ENCODE results near the gene PAX5. TPM values are rescaled to one million over a fixed set of nuclear protein-coding genes. Genes with fewer than 3 reads are reported as not detected.
"Not testable (repeated sequence)": the region's sequence is repeated elsewhere in the genome, so short reads cannot be mapped to it uniquely, and the experiment has no call there.

The PAX5 gene
- total and polyA plus RNA-seq, 2 of the 13 experiments (the other 11 are each of a cell fraction or from before 2014, with no cell fraction given): not detected

DNA sequence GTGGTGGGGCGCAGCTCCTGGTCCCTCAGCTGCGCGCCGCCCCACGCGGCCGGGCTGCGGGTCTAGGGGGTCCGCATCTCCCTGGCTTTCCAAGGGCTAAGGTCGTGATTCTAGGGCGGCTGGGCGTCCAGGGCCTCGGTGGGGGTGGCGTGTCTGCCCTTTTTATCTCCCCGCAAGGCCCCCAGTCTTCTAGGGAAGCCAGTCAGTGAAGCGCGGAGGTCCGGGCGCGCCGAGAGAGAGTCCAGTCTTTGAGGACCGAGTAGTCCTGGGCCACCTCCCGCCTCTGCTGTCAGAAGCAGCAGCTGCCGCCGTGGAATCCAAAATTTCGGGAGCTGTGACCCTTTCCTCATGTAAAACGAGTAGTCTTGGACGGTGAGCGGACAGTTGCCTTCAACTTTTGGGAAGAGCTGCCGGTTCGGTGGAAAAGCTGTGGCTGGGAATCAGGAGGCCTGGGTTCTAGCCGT, 46.1 kb upstream of the PAX5 start (continued):
- TF ChIP-seq, protein P1, sequence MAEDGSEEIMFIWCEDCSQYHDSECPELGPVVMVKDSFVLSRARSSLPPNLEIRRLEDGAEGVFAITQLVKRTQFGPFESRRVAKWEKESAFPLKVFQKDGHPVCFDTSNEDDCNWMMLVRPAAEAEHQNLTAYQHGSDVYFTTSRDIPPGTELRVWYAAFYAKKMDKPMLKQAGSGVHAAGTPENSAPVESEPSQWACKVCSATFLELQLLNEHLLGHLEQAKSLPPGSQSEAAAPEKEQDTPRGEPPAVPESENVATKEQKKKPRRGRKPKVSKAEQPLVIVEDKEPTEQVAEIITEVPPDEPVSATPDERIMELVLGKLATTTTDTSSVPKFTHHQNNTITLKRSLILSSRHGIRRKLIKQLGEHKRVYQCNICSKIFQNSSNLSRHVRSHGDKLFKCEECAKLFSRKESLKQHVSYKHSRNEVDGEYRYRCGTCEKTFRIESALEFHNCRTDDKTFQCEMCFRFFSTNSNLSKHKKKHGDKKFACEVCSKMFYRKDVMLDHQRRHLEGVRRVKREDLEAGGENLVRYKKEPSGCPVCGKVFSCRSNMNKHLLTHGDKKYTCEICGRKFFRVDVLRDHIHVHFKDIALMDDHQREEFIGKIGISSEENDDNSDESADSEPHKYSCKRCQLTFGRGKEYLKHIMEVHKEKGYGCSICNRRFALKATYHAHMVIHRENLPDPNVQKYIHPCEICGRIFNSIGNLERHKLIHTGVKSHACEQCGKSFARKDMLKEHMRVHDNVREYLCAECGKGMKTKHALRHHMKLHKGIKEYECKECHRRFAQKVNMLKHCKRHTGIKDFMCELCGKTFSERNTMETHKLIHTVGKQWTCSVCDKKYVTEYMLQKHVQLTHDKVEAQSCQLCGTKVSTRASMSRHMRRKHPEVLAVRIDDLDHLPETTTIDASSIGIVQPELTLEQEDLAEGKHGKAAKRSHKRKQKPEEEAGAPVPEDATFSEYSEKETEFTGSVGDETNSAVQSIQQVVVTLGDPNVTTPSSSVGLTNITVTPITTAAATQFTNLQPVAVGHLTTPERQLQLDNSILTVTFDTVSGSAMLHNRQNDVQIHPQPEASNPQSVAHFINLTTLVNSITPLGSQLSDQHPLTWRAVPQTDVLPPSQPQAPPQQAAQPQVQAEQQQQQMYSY (CRISPR knock-in tag; IDR thresholded peaks at IDR 0.05): 0 out of 2 replicates have a peak, but pooled peaks have one; percentile 30
- TF ChIP-seq SALL2 (CRISPR knock-in tag; IDR thresholded peaks at IDR 0.05) (0 out of 2 replicates have a peak, but pooled peaks have one; percentile 17), EED (CRISPR knock-in tag; IDR thresholded peaks at IDR 0.05) (0 out of 2 replicates have a peak, but pooled peaks have one; percentile 61), ZNF770 (CRISPR knock-in tag; IDR thresholded peaks at IDR 0.05) (peak; percentile 60; the same call in 1 of the 2 replicates), ZNF260 (CRISPR knock-in tag; IDR thresholded peaks at IDR 0.05; ENCODE audit: borderline replicate concordance, low read depth) (0 out of 2 replicates have a peak, but pooled peaks have one; percentile 73), KDM3A (CRISPR knock-in tag; IDR thresholded peaks at IDR 0.05; ENCODE audit: low read depth) (0 out of 2 replicates have a peak, but pooled peaks have one; percentile 8), ZFX (CRISPR knock-in tag; IDR thresholded peaks at IDR 0.05; ENCODE audit: low read depth) (0 out of 2 replicates have a peak, but pooled peaks have one; percentile 11), KLF12 (CRISPR knock-in tag; IDR thresholded peaks at IDR 0.05; ENCODE audit: borderline replicate concordance) (peak; percentile 17; the same call in 1 of the 2 replicates), HBP1 (CRISPR knock-in tag; IDR thresholded peaks at IDR 0.05; ENCODE audit: low read depth) (peak; percentile 52; the same call in 1 of the 2 replicates), ZNF572 (CRISPR knock-in tag; IDR thresholded peaks at IDR 0.05) (peak; percentile 93; the same call in 1 of the 2 replicates), UBTF (CRISPR knock-in tag; IDR thresholded peaks at IDR 0.05) (peak; percentile 44; the same call in 1 of the 2 replicates), HNF4G (CRISPR knock-in tag; IDR thresholded peaks at IDR 0.05; ENCODE audit: borderline replicate concordance, low read depth) (0 out of 2 replicates have a peak, but pooled peaks have one; percentile 37), ZNF225 (CRISPR knock-in tag; IDR thresholded peaks at IDR 0.05) (peak; percentile 65; the same call in 1 of the 2 replicates), ZFP41 (CRISPR knock-in tag; IDR thresholded peaks at IDR 0.05; ENCODE audit: borderline replicate concordance) (peak; percentile 58; the same call in 1 of the 2 replicates), HNRNPLL (IDR thresholded peaks at IDR 0.05; ENCODE audit: low read depth, low read length, poor library complexity, severe bottlenecking) (peak; percentile 44), ZMYM4 (CRISPR knock-in tag; IDR thresholded peaks at IDR 0.05) (0 out of 2 replicates have a peak, but pooled peaks have one; percentile 1), HDAC1 (CRISPR knock-in tag; IDR thresholded peaks at IDR 0.05) (0 out of 2 replicates have a peak, but pooled peaks have one; percentile 13), MAX (IDR thresholded peaks at IDR 0.05) (peak; percentile 27)
- TF ChIP-seq HNF4G (IDR thresholded peaks at IDR 0.05; ENCODE audit: borderline replicate concordance, low read depth, low read length): not testable (repeated sequence)

Measured in HepG2 (cell line).